Lung (tissue), 12 donors: ENCODE data around the gene FXYD5. TPM values are rescaled to one million over a fixed set of nuclear protein-coding genes. Genes with fewer than 3 reads are reported as not detected.

Experiments used
- ATAC-seq: fragments of 200-7000 bp; cut with Tn5 transposase; one replicate; pipeline ENCODE4 v1.9.1; 2020; ENCODE audit warnings: moderate number of reproducible peaks; ENCODE audit not compliant: insufficient read depth, low FRiP score
- DNase-seq, 3 donors: peaks; one replicate each; pipeline ENCODE4 v3.0.0-alpha.2; 2013 to 2017
- H3K27ac ChIP-seq, 2 donors: one replicate each; pipeline ENCODE4 v1.5.1; 2013; ENCODE audit warnings: mild to moderate bottlenecking in 2 of 2, moderate library complexity in 2 of 2, control low read depth in 1 of 2, inconsistent platforms in 1 of 2, low read depth in 1 of 2, low read length in 1 of 2
- H3K27me3 ChIP-seq, 3 donors: one replicate each; pipeline ENCODE4 v1.5.1; 2013; ENCODE audit warnings: low read length in 2 of 3; ENCODE audit not compliant: control insufficient read depth in 3 of 3, insufficient read depth in 3 of 3
- H3K36me3 ChIP-seq, 4 donors: one replicate each; pipeline ENCODE4 v1.5.1; 2013; ENCODE audit warnings: low read length in 4 of 4, mild to moderate bottlenecking in 1 of 4, moderate library complexity in 1 of 4; ENCODE audit not compliant: control insufficient read depth in 4 of 4, insufficient read depth in 4 of 4
- H3K4me1 ChIP-seq, 5 donors: one replicate each; pipeline ENCODE4 v1.5.1; 2013; ENCODE audit warnings: low read length in 5 of 5, mild to moderate bottlenecking in 2 of 5, moderate library complexity in 1 of 5; ENCODE audit not compliant: control insufficient read depth in 5 of 5, insufficient read depth in 5 of 5
- H3K4me3 ChIP-seq: one replicate; pipeline ENCODE4 v1.5.1; 2013; ENCODE audit warnings: mild to moderate bottlenecking, control low read depth, moderate library complexity
- H3K9ac ChIP-seq, 2 donors: one replicate each; pipeline ENCODE4 v1.5.1; 2013; ENCODE audit warnings: low read length in 2 of 2, control low read depth in 1 of 2; ENCODE audit not compliant: insufficient read depth in 1 of 2
- H3K9me3 ChIP-seq, 4 donors: one replicate each; pipeline ENCODE4 v1.5.1; 2013; ENCODE audit warnings: low read length in 3 of 4, mild to moderate bottlenecking in 1 of 4, moderate library complexity in 1 of 4; ENCODE audit not compliant: control insufficient read depth in 4 of 4, insufficient read depth in 3 of 4
- CTCF ChIP-seq: IDR thresholded peaks from 2 replicates; pipeline ENCODE4 v1.5.1; 2012; ENCODE audit warnings: mild to moderate bottlenecking; ENCODE audit errors: control extremely low read depth, extremely low read depth
- WGBS, 2 donors: extraction: QIAGEN DNeasy Blood & Tissue Kit; methylation state at CpG; one replicate each; pipeline ENCODE4 v1.1.7; 2013; 5-methylcytosine and 5-hydroxymethylcytosine counted together
- polyA plus RNA-seq, 2 donors: library from polyadenylated mRNA; stranded (reverse); fragments of 200-250 nt; gene quantifications; one replicate each; pipeline ENCODE4 v1.2.1, GENCODE V29; 2013
- total RNA-seq, 2 donors: library from RNA; depleted of rRNA in 1 of 2; stranded (reverse); fragments of >200 nt in 1 of 2; gene quantifications; one replicate each; pipeline ENCODE4 v1.2.1, GENCODE V29; 2014 to 2021
- donor health status: control.
- donor health status: control.
- donor health status: Bipolar disorder and iron deficiency.
- donor health status: healthy.
- donor health status: DM: yes; HTN: yes; CAD: no.

Gene FXYD5
- total and polyA plus RNA-seq, 4 donors: 9.9 to 203 (median 138) TPM

GRCh38 chr19:35169221-35169995 is 14.9 kb downstream of the FXYD5 start:
- Histone ChIP-seq H3K27ac (no peak overlapping the region), H3K9me3 (peaks cover 0 to 13% (median 8%) of the 10 kb centered on the region in 4 donors), H3K27me3 (no peaks in the 10 kb centered on the region), H3K4me1 (no peaks in the 10 kb centered on the region), H3K36me3 (peaks cover 0 to 24% (median 4%) of the 10 kb centered on the region in 4 donors), H3K9ac (no peak overlapping the region), H3K4me3 (no peak overlapping the region)
- no peak for TF ChIP-seq CTCF
- ATAC-seq (no peak), DNase-seq (no peak)
- WGBS, 2 donors: 80 to 82% methylated on average over 18 of the region's 18 CpGs

GRCh38 chr19:35170359-35171061 is 16.0 kb downstream of the FXYD5 start:
- TF ChIP-seq CTCF: no peak
- ATAC-seq: no peak
- DNase-seq: no peak
- Histone ChIP-seq H3K9me3 (peaks cover 0 to 11% (median 7%) of the 10 kb centered on the region in 4 donors), H3K4me3 (no peak overlapping the region), H3K36me3 (peaks cover 0 to 21% (median 4%) of the 10 kb centered on the region in 4 donors), H3K27ac (peak overlapping the region in 1 of 2 donors; percentile 2), H3K9ac (no peak overlapping the region), H3K4me1 (no peaks in the 10 kb centered on the region), H3K27me3 (no peaks in the 10 kb centered on the region)
- 62 to 69% methylated on average over 7 of the region's 7 CpGs for WGBS, 2 donors

GRCh38 chr19:35171730-35172129 is 17.2 kb downstream of the FXYD5 start:
- ATAC-seq (no peak), DNase-seq (no peak)
- H3K4me1 ChIP-seq: peaks cover 0 to 2% (median 0%) of the 10 kb centered on the region in 5 donors
- H3K9me3 ChIP-seq: peaks cover 0 to under 1% (median 0%) of the 10 kb centered on the region in 4 donors
- no peaks in the 10 kb centered on the region for H3K27me3 ChIP-seq
- H3K27ac ChIP-seq: no peak overlapping the region
- peaks cover 0 to 10% (median 0%) of the 10 kb centered on the region in 4 donors for H3K36me3 ChIP-seq
- no peak for TF ChIP-seq CTCF
- H3K4me3 ChIP-seq: no peak overlapping the region
- no peak overlapping the region for H3K9ac ChIP-seq
- WGBS, 2 donors: 13 to 31% methylated on average over 3 of the region's 3 CpGs
